Activated B cell treated with CpG ODN at 0.5 μM for 24 hours (primary cell): ENCODE measurements around the gene RC3H1. TPM values are rescaled to one million over a fixed set of nuclear protein-coding genes. Genes with fewer than 3 reads are reported as not detected.
"Not testable (repeated sequence)": the region's sequence is repeated elsewhere in the genome, so short reads cannot be mapped to it uniquely, and the experiment has no call there.

ENCODE experiments used
- ATAC-seq: fragments of 200-7000 bp; cut with Tn5 transposase; one replicate; pipeline ENCODE4 v1.10.0; 2021; ENCODE audit warnings: low read depth, mild to moderate bottlenecking, moderate library complexity
- CTCF ChIA-PET: fragments of 350-600 bp; sonication (Branson Sonifier 250); formaldehyde crosslinking; loops from one replicate; lab custom pipeline; 2021; ENCODE audit warnings: antibody characterized with exemption; lab: Charles Lee
- POLR2A ChIA-PET: fragments of 350-600 bp; sonication (Branson Sonifier 250); formaldehyde crosslinking; loops from one replicate; lab custom pipeline; 2021; ENCODE audit warnings: antibody characterized with exemption; lab: Charles Lee
- DNase-seq: peaks from one replicate; pipeline ENCODE4 v3.0.0; 2022
- H3K27ac Mint-ChIP-seq: one replicate; pipeline ENCODE4 v1.8.0; 2020; ENCODE audit warnings: mixed read lengths
- H3K27me3 Mint-ChIP-seq: one replicate; pipeline ENCODE4 v1.8.0; 2021; ENCODE audit warnings: mixed read lengths
- H3K36me3 Mint-ChIP-seq: one replicate; pipeline ENCODE4 v1.8.0; 2021; ENCODE audit warnings: low read depth, mixed read lengths
- H3K4me1 Mint-ChIP-seq: one replicate; pipeline ENCODE4 v1.8.0; 2021; ENCODE audit warnings: mixed read lengths
- H3K4me3 Mint-ChIP-seq: one replicate; pipeline ENCODE4 v1.8.0; 2020; ENCODE audit warnings: mild to moderate bottlenecking, mixed read lengths
- H3K9me3 Mint-ChIP-seq: one replicate; pipeline ENCODE4 v1.8.0; 2020; ENCODE audit warnings: mixed read lengths
- intact Hi-C: fragments of 100-400 bp; cut with micrococcal nuclease; formaldehyde crosslinking; loops from one replicate; pipeline ENCODE4 v1.15.1; 2024
- total RNA-seq: library from RNA; stranded (reverse); gene quantifications from 2 replicates; pipeline ENCODE4 v1.2.3, GENCODE V29; 2022
- TF ChIP-seq, protein P1 (sequence below): fragments of 200-600 bp; IDR thresholded peaks from one replicate; pipeline ENCODE4 v1.8.0; 2022; ENCODE audit warnings: antibody characterized with exemption, mild to moderate bottlenecking

Gene RC3H1
- total RNA-seq, 1 donor from 2014 or later = 55.6 TPM

DNA sequence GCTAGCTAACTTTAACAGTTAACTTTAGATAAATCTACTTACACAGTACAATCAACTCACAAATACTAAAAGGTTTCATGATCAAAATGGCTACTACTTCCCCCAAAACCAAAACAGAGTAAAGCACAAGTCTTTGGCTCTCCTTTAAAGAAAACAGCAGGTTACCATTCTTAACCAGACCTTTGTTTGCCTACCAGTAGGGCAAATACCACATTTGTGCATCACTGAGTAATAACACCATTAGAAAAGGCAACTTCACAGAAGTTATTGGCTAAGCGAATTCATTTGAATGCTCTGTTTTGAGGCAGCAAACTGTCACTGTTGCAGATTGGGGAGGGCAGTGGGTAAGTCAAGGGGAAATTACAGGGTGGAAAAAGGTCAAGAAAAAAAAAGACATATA, 87.7 kb downstream of the RC3H1 start:
- CTCF ChIA-PET = no interaction called here
- DNase-seq = no peak
- peaks cover 50% of the 10 kb centered on the region for H3K36me3 Mint-ChIP-seq
- no peak overlapping the region for H3K27ac Mint-ChIP-seq
- ATAC-seq = no peak
- H3K9me3 Mint-ChIP-seq = no peaks in the 10 kb centered on the region
- H3K4me1 Mint-ChIP-seq = no peaks in the 10 kb centered on the region
- H3K4me3 Mint-ChIP-seq = no peak overlapping the region
- no peaks in the 10 kb centered on the region for H3K27me3 Mint-ChIP-seq
- intact Hi-C loops = loop anchor here (10.0 kb wide), 1 partner anchor 1190 kb away; no protein-coding TSS in a partner anchor
- TF ChIP-seq, protein P1, sequence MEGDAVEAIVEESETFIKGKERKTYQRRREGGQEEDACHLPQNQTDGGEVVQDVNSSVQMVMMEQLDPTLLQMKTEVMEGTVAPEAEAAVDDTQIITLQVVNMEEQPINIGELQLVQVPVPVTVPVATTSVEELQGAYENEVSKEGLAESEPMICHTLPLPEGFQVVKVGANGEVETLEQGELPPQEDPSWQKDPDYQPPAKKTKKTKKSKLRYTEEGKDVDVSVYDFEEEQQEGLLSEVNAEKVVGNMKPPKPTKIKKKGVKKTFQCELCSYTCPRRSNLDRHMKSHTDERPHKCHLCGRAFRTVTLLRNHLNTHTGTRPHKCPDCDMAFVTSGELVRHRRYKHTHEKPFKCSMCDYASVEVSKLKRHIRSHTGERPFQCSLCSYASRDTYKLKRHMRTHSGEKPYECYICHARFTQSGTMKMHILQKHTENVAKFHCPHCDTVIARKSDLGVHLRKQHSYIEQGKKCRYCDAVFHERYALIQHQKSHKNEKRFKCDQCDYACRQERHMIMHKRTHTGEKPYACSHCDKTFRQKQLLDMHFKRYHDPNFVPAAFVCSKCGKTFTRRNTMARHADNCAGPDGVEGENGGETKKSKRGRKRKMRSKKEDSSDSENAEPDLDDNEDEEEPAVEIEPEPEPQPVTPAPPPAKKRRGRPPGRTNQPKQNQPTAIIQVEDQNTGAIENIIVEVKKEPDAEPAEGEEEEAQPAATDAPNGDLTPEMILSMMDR = no peak
- POLR2A ChIA-PET = interaction anchor here (0.9 kb wide), 1 partner anchor 74 kb away, joined by 4 read pairs; no protein-coding TSS in a partner anchor

DNA sequence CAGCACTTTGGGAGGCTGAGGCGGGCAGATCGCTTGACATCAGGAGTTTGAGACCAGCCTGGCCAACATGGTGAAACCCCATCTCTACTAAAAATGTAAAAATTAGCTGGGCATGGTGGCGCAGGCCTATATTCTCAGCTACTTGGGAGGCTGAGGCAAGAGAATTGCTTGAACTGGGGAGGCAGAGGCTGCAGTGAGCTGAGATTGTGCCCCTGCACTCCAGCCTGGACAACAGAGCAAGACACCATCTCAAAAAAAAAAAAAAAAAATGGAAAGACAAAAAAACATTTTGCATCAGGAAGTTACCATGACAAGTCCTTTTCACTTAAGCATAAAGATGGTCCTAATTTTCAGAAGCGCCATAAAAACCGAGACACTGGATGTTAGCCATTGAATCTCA, 91.6 kb downstream of the RC3H1 start:
- intact Hi-C loops = loop anchor here (10.0 kb wide), 1 partner anchor 1186 kb away; no protein-coding TSS in a partner anchor
- H3K4me1 Mint-ChIP-seq, CTCF ChIA-PET, DNase-seq, H3K27ac Mint-ChIP-seq, H3K27me3 Mint-ChIP-seq, ATAC-seq, H3K4me3 Mint-ChIP-seq, H3K9me3 Mint-ChIP-seq: not testable (repeated sequence)
- peaks cover 20% of the 10 kb centered on the region for H3K36me3 Mint-ChIP-seq
- POLR2A ChIA-PET = interaction anchor here (0.7 to 0.9 kb wide), 2 partner anchors 92 to 1265 kb away, joined by 3 to 4 read pairs; partner anchors contain the start of gene RC3H1

DNA sequence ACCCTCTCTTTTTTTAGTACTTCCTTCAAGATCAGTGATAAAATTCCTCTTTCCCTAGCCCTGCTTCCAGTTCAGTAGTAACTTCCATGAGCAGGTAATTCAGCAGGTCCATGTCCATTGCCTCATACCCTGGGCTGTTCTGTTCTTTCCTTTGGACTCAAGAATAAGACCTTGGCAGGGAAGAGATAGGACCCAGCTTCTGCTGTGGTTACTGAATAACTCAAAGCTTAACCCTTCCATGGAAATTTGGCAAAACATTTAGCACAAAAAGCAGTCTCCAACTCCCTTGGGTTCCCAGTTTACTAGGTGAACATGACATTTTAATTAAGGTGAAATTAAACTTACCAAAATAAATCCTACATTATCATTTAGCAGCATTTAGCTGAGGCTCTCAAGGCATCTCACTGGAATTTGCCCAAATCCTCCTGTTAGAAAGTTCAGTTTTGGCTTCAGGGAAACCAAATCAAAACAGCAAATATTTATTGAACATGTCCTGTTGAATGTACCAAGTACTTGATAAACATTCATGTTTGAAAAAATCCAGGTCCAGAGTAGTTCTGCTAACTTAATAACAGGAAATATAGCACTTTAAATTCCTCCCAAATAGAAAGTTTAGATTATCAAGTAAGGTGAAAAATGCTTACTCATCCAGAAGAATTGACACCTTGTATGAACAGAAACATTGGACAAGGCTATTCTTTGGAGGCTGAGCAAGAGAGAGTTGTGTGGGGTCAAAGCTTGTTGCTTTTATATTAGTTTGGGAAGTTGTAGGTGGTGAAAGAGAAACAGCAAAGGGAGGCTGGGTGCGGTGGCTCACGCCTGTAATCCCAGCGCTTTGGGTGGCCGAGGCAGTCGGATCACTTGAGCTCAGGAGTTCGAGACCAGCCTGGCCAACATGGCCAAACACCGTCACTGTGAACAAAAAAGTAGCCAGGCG, 96.6 kb downstream of the RC3H1 start:
- no peaks in the 10 kb centered on the region for H3K4me1 Mint-ChIP-seq
- TF ChIP-seq, protein P1 = no peak
- no peaks in the 10 kb centered on the region for H3K27me3 Mint-ChIP-seq
- intact Hi-C loops = no loop called here
- no peaks in the 10 kb centered on the region for H3K9me3 Mint-ChIP-seq
- DNase-seq (no peak), ATAC-seq (no peak)
- ChIA-PET POLR2A (no interaction called here), CTCF (no interaction called here)
- H3K36me3 Mint-ChIP-seq = no peaks in the 10 kb centered on the region
- H3K4me3 Mint-ChIP-seq = no peak overlapping the region
- H3K27ac Mint-ChIP-seq = no peak overlapping the region

DNA sequence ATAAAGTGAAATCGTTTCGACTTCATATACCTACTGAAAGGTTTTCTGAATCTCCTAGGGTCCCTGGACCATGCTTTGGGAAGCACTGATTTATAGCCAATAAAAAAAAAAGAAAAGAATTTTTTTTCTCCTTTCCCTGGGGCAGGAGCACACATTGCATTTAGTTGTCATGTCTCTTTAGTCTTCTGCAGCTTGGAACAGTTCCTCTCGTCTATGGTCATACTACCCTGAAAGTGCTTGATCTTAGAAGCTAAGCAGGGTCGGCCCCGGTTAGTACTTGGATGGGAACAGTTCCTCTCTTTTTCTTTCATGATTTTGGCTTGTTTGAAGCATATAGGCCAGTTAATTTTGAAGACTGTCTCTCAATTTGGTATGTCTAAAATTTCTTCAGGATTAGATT, 101.3 kb downstream of the RC3H1 start:
- DNase-seq = no peak
- CTCF ChIA-PET = no interaction called here
- intact Hi-C loops = no loop called here
- Mint-ChIP-seq H3K4me3 (no peak overlapping the region), H3K27ac (no peak overlapping the region), H3K27me3 (no peaks in the 10 kb centered on the region), H3K4me1 (no peaks in the 10 kb centered on the region), H3K9me3 (no peaks in the 10 kb centered on the region), H3K36me3 (no peaks in the 10 kb centered on the region)
- ATAC-seq = no peak
- TF ChIP-seq, protein P1 = no peak
- POLR2A ChIA-PET = interaction anchor here (1.1 kb wide), 1 partner anchor 53 kb away, joined by 4 read pairs; the partner anchor contains the start of gene ZBTB37

DNA sequence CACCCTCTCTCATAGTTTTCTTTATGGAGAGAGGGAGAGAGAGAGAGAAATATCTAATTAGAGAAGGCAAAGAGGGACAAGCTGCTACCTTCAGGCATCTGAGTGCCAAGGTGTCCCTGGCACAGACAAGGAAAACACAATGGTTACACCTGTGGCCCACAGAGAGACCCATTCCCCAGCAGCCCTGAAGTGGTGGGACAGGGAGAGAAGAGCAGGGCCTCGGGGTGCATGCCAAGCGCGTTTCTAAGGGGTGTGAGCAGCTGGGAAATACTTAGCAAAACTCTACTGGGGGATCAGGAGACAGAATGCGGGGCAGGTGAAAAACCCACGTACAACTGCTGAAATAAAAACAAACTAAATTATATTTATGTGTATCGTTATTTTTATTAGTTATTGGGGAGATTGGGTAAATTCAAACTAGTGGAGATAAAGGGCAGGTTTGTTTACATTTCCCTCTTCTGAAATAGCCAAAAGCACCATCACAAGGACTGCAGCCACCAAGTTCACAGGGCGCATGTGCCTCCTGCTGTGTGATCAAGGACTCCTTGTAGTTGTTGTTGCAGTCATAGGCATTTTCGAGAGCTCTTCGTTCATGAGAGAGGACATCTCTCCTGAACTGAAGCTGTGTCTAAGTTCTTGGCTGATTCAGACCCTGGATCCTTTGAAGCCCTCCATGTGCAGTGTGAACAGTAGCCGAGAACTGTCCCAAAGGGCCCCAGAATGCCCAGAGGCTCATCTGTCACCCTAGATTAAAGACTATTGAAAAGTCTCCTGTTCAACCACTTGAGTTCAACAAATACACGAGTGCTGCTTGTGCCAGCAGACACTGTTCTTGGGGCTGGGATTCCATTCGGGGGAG, 104.3 kb downstream of the RC3H1 start:
- H3K9me3 Mint-ChIP-seq = no peaks in the 10 kb centered on the region
- H3K27ac Mint-ChIP-seq = no peak overlapping the region
- no peak for DNase-seq
- TF ChIP-seq, protein P1 = no peak
- no peaks in the 10 kb centered on the region for H3K4me1 Mint-ChIP-seq
- no peak overlapping the region for H3K4me3 Mint-ChIP-seq
- ChIA-PET CTCF (no interaction called here), POLR2A (interaction anchor here (0.6 kb wide), 1 partner anchor 1464 kb away, joined by 3 read pairs; no protein-coding TSS in a partner anchor)
- no peaks in the 10 kb centered on the region for H3K27me3 Mint-ChIP-seq
- H3K36me3 Mint-ChIP-seq = no peaks in the 10 kb centered on the region
- intact Hi-C loops = no loop called here
- ATAC-seq = no peak
